GM21390 (cell line): ENCODE measurements around the gene HIVEP3.

Source experiments
- ATAC-seq: cut with Tn5 transposase; IDR thresholded peaks from one replicate; pipeline ENCODE4 v1.9.1; 2021; ENCODE audit not compliant: unreplicated experiment

Gene HIVEP3

GRCh38 chr1:41816061-41816460 lies 102.7 kb downstream of the HIVEP3 start:
- ATAC-seq, result no peak

- ATAC-seq, result no peak
Observed at GRCh38 chr1:41813755-41814745, 104.7 kb downstream of the HIVEP3 start.

DNA sequence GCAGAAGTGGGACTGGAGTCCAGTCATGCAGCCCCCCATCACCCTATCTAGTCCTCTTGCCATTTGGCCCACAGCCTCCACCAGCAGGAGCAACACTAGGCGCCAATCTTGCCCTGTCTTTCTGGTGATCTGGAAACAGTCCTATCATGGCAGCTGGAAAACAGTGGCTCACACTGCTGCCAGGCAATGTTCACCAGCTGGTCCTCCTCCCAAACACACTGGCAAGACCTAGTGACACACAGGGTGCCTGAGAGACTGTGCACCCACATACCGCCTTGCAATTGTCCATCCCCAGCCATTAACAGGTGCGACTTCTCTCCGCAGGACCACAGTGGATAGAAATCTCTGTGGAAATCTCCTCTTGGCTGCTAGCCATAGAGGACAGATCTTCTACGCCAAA lies 105.5 kb downstream of the HIVEP3 start:
- no peak for ATAC-seq

DNA sequence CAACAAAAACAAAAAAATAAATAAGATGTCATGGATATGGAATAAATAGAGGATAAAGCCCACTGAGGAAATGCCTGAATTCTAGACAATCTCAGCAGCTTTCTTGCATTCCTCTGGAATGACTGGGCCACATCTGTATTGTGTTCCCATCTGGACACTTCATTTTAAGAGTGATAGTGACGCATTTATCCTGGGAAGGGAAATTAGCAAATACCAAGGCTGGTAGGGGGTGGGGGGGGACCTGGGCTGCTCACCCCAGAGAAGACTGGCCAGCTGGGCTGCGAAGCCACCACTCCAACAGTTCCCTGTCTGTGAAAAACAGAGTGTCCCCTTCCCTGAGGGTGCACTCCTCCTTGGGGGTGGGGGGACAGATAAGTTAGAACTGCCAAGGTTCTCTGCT lies 106.3 kb downstream of the HIVEP3 start:
- no peak for ATAC-seq

GRCh38 chr1:41812051-41812450 lies 106.7 kb downstream of the HIVEP3 start:
- no peak for ATAC-seq

- no peak for ATAC-seq
Observed at GRCh38 chr1:41811051-41811795, 107.5 kb downstream of the HIVEP3 start.

DNA sequence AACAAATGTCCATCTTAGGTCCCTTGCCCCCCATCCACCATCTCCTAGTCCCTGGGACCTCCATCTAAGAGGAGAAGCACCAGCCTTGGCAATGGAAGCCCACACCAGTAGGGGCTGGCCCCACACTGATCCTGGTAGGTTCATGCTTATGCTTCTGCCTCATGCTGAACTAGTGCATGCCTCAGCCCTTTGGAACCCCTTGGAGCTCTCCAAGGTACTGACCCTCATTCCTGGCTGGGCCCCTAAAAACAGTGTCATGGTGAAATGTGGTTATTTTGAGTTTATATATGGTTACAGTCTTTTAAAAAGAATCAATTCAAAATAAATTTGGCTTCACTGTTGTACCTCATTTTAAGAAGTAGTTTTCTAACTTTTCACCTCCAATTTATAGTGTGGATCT lies 108.3 kb downstream of the HIVEP3 start:
- no peak for ATAC-seq

DNA sequence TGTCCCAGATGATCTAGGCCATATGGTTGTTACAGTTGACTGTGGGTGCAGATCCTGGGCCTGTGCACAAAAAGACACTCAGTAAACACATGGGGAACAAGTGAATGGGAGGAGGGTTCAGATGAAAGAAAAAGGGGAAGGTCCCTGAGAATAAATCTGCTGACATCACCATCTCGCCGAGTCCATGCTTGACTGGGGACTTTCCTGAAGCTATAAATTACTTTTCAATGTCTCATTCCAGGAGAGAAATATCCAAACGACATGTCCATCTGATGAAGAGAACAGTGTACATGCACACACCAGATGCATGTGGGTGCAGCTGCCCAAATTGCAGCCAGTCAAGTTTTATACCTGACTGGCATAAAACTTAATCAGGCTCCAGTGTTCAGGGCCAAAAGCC lies 109.0 kb downstream of the HIVEP3 start:
- ATAC-seq, result no peak

- ATAC-seq, result no peak
Observed at GRCh38 chr1:41807390-41807789, 111.3 kb downstream of the HIVEP3 start.

- ATAC-seq, result no peak
Observed at GRCh38 chr1:41806472-41807155, 112.1 kb downstream of the HIVEP3 start.

GRCh38 chr1:41805771-41806471 lies 112.8 kb downstream of the HIVEP3 start:
- ATAC-seq, result no peak

GRCh38 chr1:41804176-41804575 lies 114.5 kb downstream of the HIVEP3 start:
- no peak for ATAC-seq

DNA sequence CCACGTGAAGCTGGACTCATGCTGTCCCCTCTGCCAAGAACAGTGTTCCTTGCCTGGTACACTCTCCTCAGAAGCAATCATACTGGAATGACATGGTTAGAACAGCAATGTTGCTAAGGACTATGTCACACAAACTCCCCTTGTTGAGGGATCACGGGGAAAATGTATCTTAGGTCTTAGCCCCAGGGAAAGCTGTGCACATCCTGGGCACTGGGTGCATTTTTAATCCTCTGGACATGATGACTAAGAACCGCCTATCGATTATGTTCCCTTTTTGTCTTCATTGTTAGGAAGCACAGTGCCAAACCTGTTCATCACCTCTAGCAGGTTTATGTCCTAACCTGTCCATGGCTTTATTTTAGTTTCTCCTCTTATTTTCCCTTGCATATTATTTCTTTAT lies 115.1 kb downstream of the HIVEP3 start:
- ATAC-seq, result no peak

GRCh38 chr1:41802532-41803501 lies 115.9 kb downstream of the HIVEP3 start:
- peak; percentile 41 for ATAC-seq

- no peak for ATAC-seq
Observed at GRCh38 chr1:41800311-41800829, 118.4 kb downstream of the HIVEP3 start.

GRCh38 chr1:41799723-41800122 lies 119.0 kb downstream of the HIVEP3 start:
- ATAC-seq, result no peak

DNA sequence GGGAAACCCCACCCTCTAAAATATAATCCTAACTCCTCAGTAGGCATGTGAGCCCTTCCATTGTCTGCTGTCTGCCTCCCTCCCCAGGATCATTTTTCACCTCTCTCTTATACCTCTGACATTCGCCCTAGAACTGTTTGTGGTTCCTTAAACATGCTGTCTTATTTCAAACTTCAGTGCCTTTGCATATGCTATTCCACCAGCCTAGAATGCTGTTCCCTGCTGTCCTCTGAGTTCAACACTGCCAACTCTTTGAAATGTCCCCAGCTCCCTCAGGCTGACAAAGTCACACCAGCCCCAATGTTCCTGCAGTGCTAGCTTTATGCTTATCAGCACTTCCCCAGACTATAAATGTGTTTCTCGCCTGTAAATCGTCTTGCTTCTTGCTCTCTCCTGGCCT lies 119.5 kb downstream of the HIVEP3 start:
- no peak for ATAC-seq

- ATAC-seq, result no peak
Observed at GRCh38 chr1:41795205-41795762, 123.4 kb downstream of the HIVEP3 start.

DNA sequence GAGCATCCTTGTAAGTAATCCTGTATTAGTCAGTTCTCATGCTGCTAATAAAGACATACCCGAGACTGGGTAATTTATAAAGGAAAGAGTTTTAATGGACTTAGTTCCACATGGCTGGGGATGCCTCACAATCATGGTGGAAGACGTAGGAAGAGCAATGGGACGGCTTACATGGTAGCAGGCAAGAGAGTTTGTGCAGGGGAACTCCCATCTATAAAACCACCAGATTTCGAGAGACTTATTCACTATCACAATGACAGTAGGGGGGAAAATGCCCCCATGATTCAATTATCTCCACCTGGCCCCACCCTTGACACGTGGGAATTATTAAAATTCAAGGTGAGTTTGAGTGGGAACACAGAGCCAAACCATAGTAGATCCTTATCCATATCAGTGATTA lies 124.7 kb downstream of the HIVEP3 start:
- no peak for ATAC-seq
